Keratinocyte (primary cell): ENCODE measurements around the gene GGA2. TPM values are rescaled to one million over a fixed set of nuclear protein-coding genes. Genes with fewer than 3 reads are reported as not detected.
"Not testable (repeated sequence)": the region's sequence is repeated elsewhere in the genome, so short reads cannot be mapped to it uniquely, and the experiment has no call there.

Source experiments
- DNase-seq: peaks from one replicate; pipeline ENCODE4 v3.0.0-alpha.2; 2011; ENCODE audit warnings: low read depth, missing footprints, low spot score
- FAIRE-seq: peaks from 2 replicates; lab custom pipeline; 2011; peaks lifted over from hg19 to GRCh38; lab: Jason Lieb, UNC
- H2AFZ ChIP-seq: 2 replicates; pipeline ENCODE4 v1.6.0; 2012; ENCODE audit warnings: low read length, control low read depth, inconsistent platforms; ENCODE audit not compliant: control insufficient read depth
- H3K27ac ChIP-seq: 2 replicates; pipeline ENCODE4 v1.5.1; 2011; ENCODE audit warnings: low read length; ENCODE audit not compliant: control insufficient read depth, insufficient read depth
- H3K27me3 ChIP-seq: 3 replicates; pipeline ENCODE4 v1.6.0; 2011; ENCODE audit warnings: low read length; ENCODE audit not compliant: control insufficient read depth, insufficient read depth; ENCODE audit errors: extremely low read depth
- H3K36me3 ChIP-seq, 2 experiments: 2 replicates in 1 of 2; 3 replicates in 1 of 2; pipeline ENCODE4 v1.5.1; 2011; ENCODE audit warnings: low read length in 2 of 2, mild to moderate bottlenecking in 1 of 2; ENCODE audit not compliant: control insufficient read depth in 2 of 2, insufficient read depth in 2 of 2; ENCODE audit errors: extremely low read depth in 1 of 2
- H3K4me1 ChIP-seq: 3 replicates; pipeline ENCODE4 v1.5.1; 2011; ENCODE audit warnings: low read length; ENCODE audit not compliant: control insufficient read depth, insufficient read depth; ENCODE audit errors: extremely low read depth
- H3K4me2 ChIP-seq: 3 replicates; pipeline ENCODE4 v1.6.0; 2011; ENCODE audit warnings: low read depth, low read length; ENCODE audit not compliant: control insufficient read depth, insufficient read depth; ENCODE audit errors: extremely low read depth
- H3K4me3 ChIP-seq, 3 experiments: fragments of 200-600 bp in 1 of 3; sonication (generic) in 1 of 3; 2 replicates in 2 of 3; 3 replicates in 1 of 3; pipeline ENCODE4 v1.5.1; 2011 to 2016; ENCODE audit warnings: low read length in 3 of 3, mild to moderate bottlenecking in 3 of 3, control low read depth in 2 of 3, inconsistent platforms in 1 of 3, low read depth in 1 of 3, mixed read lengths in 1 of 3, mixed run types in 1 of 3, moderate library complexity in 1 of 3; ENCODE audit not compliant: control insufficient read depth in 2 of 3, insufficient read depth in 2 of 3; ENCODE audit errors: extremely low read depth in 1 of 3
- H3K79me2 ChIP-seq: 2 replicates; pipeline ENCODE4 v1.6.0; 2012; ENCODE audit warnings: low read length; ENCODE audit not compliant: control insufficient read depth, insufficient read depth
- H3K9ac ChIP-seq: 3 replicates; pipeline ENCODE4 v1.6.0; 2011; ENCODE audit warnings: low read length; ENCODE audit not compliant: control insufficient read depth, insufficient read depth; ENCODE audit errors: extremely low read depth
- H3K9me1 ChIP-seq: 3 replicates; pipeline ENCODE4 v1.6.0; 2011; ENCODE audit warnings: low read length; ENCODE audit not compliant: control insufficient read depth, insufficient read depth; ENCODE audit errors: extremely low read depth
- H3K9me3 ChIP-seq: 2 replicates; pipeline ENCODE4 v1.5.1; 2012; ENCODE audit warnings: low read depth, low read length; ENCODE audit not compliant: control insufficient read depth
- H4K20me1 ChIP-seq: 3 replicates; pipeline ENCODE4 v1.6.0; 2011; ENCODE audit warnings: low read length; ENCODE audit not compliant: control insufficient read depth, insufficient read depth; ENCODE audit errors: extremely low read depth
- CTCF ChIP-seq, 3 experiments: IDR thresholded peaks in 1 of 3; conservative IDR thresholded peaks in 1 of 3; optimal IDR thresholded peaks in 1 of 3; 2 replicates in 2 of 3; 3 replicates in 1 of 3; pipeline versions ENCODE3 to v1.5.1; 2011; ENCODE audit warnings: low read length in 3 of 3, mild to moderate bottlenecking in 3 of 3, moderate library complexity in 2 of 3, control low read depth in 1 of 3, inconsistent platforms in 1 of 3; ENCODE audit not compliant: insufficient read depth in 2 of 3; ENCODE audit errors: extremely low read depth in 1 of 3
- EZH2 ChIP-seq: IDR thresholded peaks from one replicate; pipeline ENCODE4 v1.6.1; 2012; ENCODE audit warnings: inconsistent platforms, mild to moderate bottlenecking, low read length, moderate library complexity
- dilution Hi-C: fragments of 300-500 bp; cut with MboI; formaldehyde crosslinking; loops from one replicate; pipeline ENCODE4 v1.7.0; 2020; ENCODE audit warnings: low sequenced_read_pairs; ENCODE audit not compliant: extremely low pct_ligation_motif_present
- polyA plus RNA-seq, 5 experiments: library from polyadenylated mRNA; depleted of rRNA in 3 of 5; stranded (reverse) in 3 of 5; stranded (forward) in 1 of 5; unstranded in 1 of 5; fragments of >200 nt; gene quantifications; 1 replicate in 1 of 5; 2 replicates in 3 of 5; 3 replicates in 1 of 5; pipeline versions ENCODE4 v1.2.1 to v1.2.3, GENCODE V29; 2011 to 2012; ENCODE audit warnings: missing spikeins in 2 of 5, low read depth in 1 of 5, low replicate concordance in 1 of 5

Gene GGA2
- polyA plus RNA-seq, 1 donor (not counting 4 experiments of a cell fraction or from before 2014, with no cell fraction given), result 54.1 TPM

- TF ChIP-seq CTCF (optimal IDR thresholded peaks at IDR 0.05 in 1 of 3, IDR thresholded peaks at IDR 0.05 in 1 of 3, conservative IDR thresholded peaks at IDR 0.05 in 1 of 3; ENCODE audit: extremely low read depth in 1 of 3, insufficient read depth in 2 of 3, low read length in 3 of 3) (no peak), EZH2 (no peak)
- dilution Hi-C loops, result no loop called here
- H3K9ac ChIP-seq, result no peak overlapping the region
- no peak for FAIRE-seq
- no peaks in the 10 kb centered on the region for H3K9me3 ChIP-seq
- no peaks in the 10 kb centered on the region for H4K20me1 ChIP-seq
- peaks cover 20 to 42% of the 10 kb centered on the region in 2 experiments for H3K36me3 ChIP-seq
- no peak for DNase-seq
- no peak overlapping the region for H3K4me3 ChIP-seq
- peaks cover under 1% of the 10 kb centered on the region for H3K4me1 ChIP-seq
- H2AFZ ChIP-seq, result no peak overlapping the region
- no peaks in the 10 kb centered on the region for H3K9me1 ChIP-seq
- no peak overlapping the region for H3K27ac ChIP-seq
- no peaks in the 10 kb centered on the region for H3K27me3 ChIP-seq
- H3K79me2 ChIP-seq, result no peaks in the 10 kb centered on the region
- no peak overlapping the region for H3K4me2 ChIP-seq
Observed at GRCh38 chr16:23544436-23544835, 34.1 kb upstream of the GGA2 start.

- H3K4me3 ChIP-seq, H2AFZ ChIP-seq, H3K9ac ChIP-seq, dilution Hi-C loops, FAIRE-seq, DNase-seq, H3K4me2 ChIP-seq, H3K27ac ChIP-seq, H4K20me1 ChIP-seq, H3K79me2 ChIP-seq, H3K9me1 ChIP-seq, H3K27me3 ChIP-seq, H3K9me3 ChIP-seq: not testable (repeated sequence)
- peaks cover 10 to 34% of the 10 kb centered on the region in 2 experiments for H3K36me3 ChIP-seq
- peaks cover 25% of the 10 kb centered on the region for H3K4me1 ChIP-seq
Observed at GRCh38 chr16:23540817-23541178, 30.5 kb upstream of the GGA2 start.
